ENCODE results near the gene ACP5. TPM values are rescaled to one million over a fixed set of nuclear protein-coding genes. Genes with fewer than 3 reads are reported as not detected.

The ACP5 gene
- total RNA-seq, 1 experiment from 2014 or later, result 2.4 TPM

GRCh38 chr19:11549386-11549953 is 28.0 kb downstream of the ACP5 start:
- DNase-seq (ENCODE audit: low read depth), result no peak

GRCh38 chr19:11547929-11548700 is 29.3 kb downstream of the ACP5 start:
- DNase-seq (ENCODE audit: low read depth), result no peak

GRCh38 chr19:11541238-11541637 is 36.2 kb downstream of the ACP5 start:
- no peak for DNase-seq (ENCODE audit: low read depth)

GRCh38 chr19:11540645-11541044 is 36.8 kb downstream of the ACP5 start:
- no peak for DNase-seq (ENCODE audit: low read depth)

GRCh38 chr19:11539495-11540365 is 37.7 kb downstream of the ACP5 start:
- DNase-seq (ENCODE audit: low read depth), result no peak

- no peak for DNase-seq (ENCODE audit: low read depth)
Observed at GRCh38 chr19:11538232-11539036, 39.0 kb downstream of the ACP5 start, which contains the start of gene CNN1. TSS of gene CNN1 (plus strand) at chr19:11538851. CDS start at chr19:11538928, 77 bp downstream.

GRCh38 chr19:11535792-11536595 is 41.5 kb downstream of the ACP5 start:
- DNase-seq (ENCODE audit: low read depth), result peak; percentile 88

- no peak for DNase-seq (ENCODE audit: low read depth)
Observed at GRCh38 chr19:11534948-11535347, 42.5 kb downstream of the ACP5 start.

- DNase-seq (ENCODE audit: low read depth), result no peak
Observed at GRCh38 chr19:11534538-11534937, 42.9 kb downstream of the ACP5 start.

- DNase-seq (ENCODE audit: low read depth), result peak; percentile 49
Observed at GRCh38 chr19:11530432-11530831, 47.0 kb downstream of the ACP5 start.

- peak; percentile 100 for DNase-seq (ENCODE audit: low read depth)
Observed at GRCh38 chr19:11528551-11529341, 48.7 kb downstream of the ACP5 start, which contains the start of gene ECSIT. TSS of gene ECSIT (minus strand) at chr19:11529134. CDS start at chr19:11519170, 9,964 bp downstream.

Other genes starting within 250 kb of the ACP5 start
- gene RAB3D, start 238.0 kb downstream of the ACP5 start, total RNA-seq (2014; rRNA removed; shearing (Covaris generic)), result not detected in 2 replicates
- gene TMEM205, start 231.4 kb downstream of the ACP5 start, total RNA-seq (2014; rRNA removed; shearing (Covaris generic)), result 2.2 and 2.3 TPM in 2 replicates
- 0.23 TPM in 1 of 2 replicates, not detected in the other for gene CCDC159, start 231.1 kb downstream of the ACP5 start, total RNA-seq (2014; rRNA removed; shearing (Covaris generic))
- 0.27 and 1.4 TPM in 2 replicates for gene PLPPR2, start 222.2 kb downstream of the ACP5 start, total RNA-seq (2014; rRNA removed; shearing (Covaris generic))
- gene SWSAP1, start 203.0 kb downstream of the ACP5 start, total RNA-seq (2014; rRNA removed; shearing (Covaris generic)), result 1.3 and 1.8 TPM in 2 replicates
- 0.53 and 2.2 TPM in 2 replicates for gene EPOR, start 193.3 kb downstream of the ACP5 start, total RNA-seq (2014; rRNA removed; shearing (Covaris generic))
- gene RGL3, start 158.3 kb downstream of the ACP5 start, total RNA-seq (2014; rRNA removed; shearing (Covaris generic)), result not detected in 2 replicates
- 0.14 and 0.33 TPM in 2 replicates for gene ODAD3, start 142.5 kb downstream of the ACP5 start, total RNA-seq (2014; rRNA removed; shearing (Covaris generic))
- gene PRKCSH, start 142.0 kb downstream of the ACP5 start, total RNA-seq (2014; rRNA removed; shearing (Covaris generic)), result 121 and 159 TPM in 2 replicates
- not detected in 2 replicates for gene ELAVL3, start 96.6 kb downstream of the ACP5 start, total RNA-seq (2014; rRNA removed; shearing (Covaris generic))
- gene ZNF653, start 71.8 kb downstream of the ACP5 start, total RNA-seq (2014; rRNA removed; shearing (Covaris generic)), result 5.2 and 11.6 TPM in 2 replicates
- 74.5 and 78.8 TPM in 2 replicates for gene ECSIT, start 48.5 kb downstream of the ACP5 start, total RNA-seq (2014; rRNA removed; shearing (Covaris generic))
- 0.45 and 0.63 TPM in 2 replicates for gene CNN1, start 38.8 kb downstream of the ACP5 start, total RNA-seq (2014; rRNA removed; shearing (Covaris generic))
- 137 and 150 TPM in 2 replicates for gene ELOF1, start 18.4 kb downstream of the ACP5 start, total RNA-seq (2014; rRNA removed; shearing (Covaris generic))
- gene ZNF627, start 19.8 kb upstream of the ACP5 start, total RNA-seq (2014; rRNA removed; shearing (Covaris generic)), result 6.0 and 6.5 TPM in 2 replicates
- 2.7 and 4.1 TPM in 2 replicates for gene ZNF823, start 161.3 kb upstream of the ACP5 start, total RNA-seq (2014; rRNA removed; shearing (Covaris generic))
- gene ZNF441, start 189.4 kb upstream of the ACP5 start, total RNA-seq (2014; rRNA removed; shearing (Covaris generic)), result 2.8 and 3.0 TPM in 2 replicates
- gene ZNF491, start 220.9 kb upstream of the ACP5 start, total RNA-seq (2014; rRNA removed; shearing (Covaris generic)), result 0.03 TPM in 1 of 2 replicates, not detected in the other
- gene ZNF440, start 236.6 kb upstream of the ACP5 start, total RNA-seq (2014; rRNA removed; shearing (Covaris generic)), result 6.1 and 7.8 TPM in 2 replicates

Measured in HT1080 (cell line).